ENCODE results near the gene ARSI. TPM values are rescaled to one million over a fixed set of nuclear protein-coding genes. Genes with fewer than 3 reads are reported as not detected.

Gene ARSI
- polyA plus RNA-seq, 2 of the 4 experiments (the other 2 are of a cell fraction) = 2.9 to 22.0 TPM

- ATAC-seq (no peak), FAIRE-seq (no peak), DNase-seq (ENCODE audit: low read depth in 1 of 2, low spot score in 1 of 2) (no peak)
- H3K4me1 ChIP-seq = no peaks in the 10 kb centered on the region; the same call in 2 of the 3 replicates
- ChIA-PET POLR2A (no interaction called here), CTCF (interaction anchor here (0.7 to 8.5 kb wide), 3 partner anchors 21 to 169 kb away, joined by 3 to 58 read pairs (median 3); no protein-coding TSS in a partner anchor)
- no peak overlapping the region for H3K4me2 ChIP-seq
- H3K9me3 ChIP-seq = no peaks in the 10 kb centered on the region
- no peak for TF ChIP-seq REST (IDR thresholded peaks at IDR 0.05)
- peak overlapping the region in 1 of 2 experiments; percentile 4; a peak in 1 of 6 replicates for H3K27ac ChIP-seq
- 88% methylated on average over 17 of the region's 17 CpGs for WGBS (ENCODE audit: missing lambda C conversion rate)
- H3K4me3 ChIP-seq = no peak overlapping the region
Observed at GRCh38 chr5:150329881-150330876, 27.5 kb upstream of the ARSI start.

- Histone ChIP-seq H3K27ac (no peak overlapping the region), H3K9me3 (no peaks in the 10 kb centered on the region), H3K4me2 (no peak overlapping the region), H3K4me1 (no peaks in the 10 kb centered on the region; the same call in 2 of the 3 replicates), H3K4me3 (no peak overlapping the region)
- ATAC-seq (no peak), DNase-seq (ENCODE audit: low read depth in 1 of 2, low spot score in 1 of 2) (no peak), FAIRE-seq (no peak)
- ChIA-PET POLR2A (no interaction called here), CTCF (interaction anchor here (1.2 to 1.8 kb wide), 2 partner anchors 10 to 40 kb away, joined by 3 to 6 read pairs; no protein-coding TSS in a partner anchor)
- 90% methylated on average over 2 of the region's 2 CpGs for WGBS (ENCODE audit: missing lambda C conversion rate)
- TF ChIP-seq RCOR1 (IDR thresholded peaks at IDR 0.05; ENCODE audit: low read depth, low read length) = no peak
- TF ChIP-seq CHD4 (IDR thresholded peaks at IDR 0.05; ENCODE audit: borderline replicate concordance) = no peak
- TF ChIP-seq HOXA7 (CRISPR knock-in tag; IDR thresholded peaks at IDR 0.05) = no peak
- no peak for TF ChIP-seq ESRRA (IDR thresholded peaks at IDR 0.05; ENCODE audit: borderline replicate concordance, low read length)
Observed at GRCh38 chr5:150329038-150329437, 26.3 kb upstream of the ARSI start.

- Histone ChIP-seq H3K4me3 (no peak overlapping the region), H3K9me3 (no peaks in the 10 kb centered on the region), H3K4me2 (no peak overlapping the region), H3K4me1 (no peaks in the 10 kb centered on the region; the same call in 2 of the 3 replicates), H3K27ac (no peak overlapping the region)
- TF ChIP-seq JUNB (IDR thresholded peaks at IDR 0.05) = no peak
- TF ChIP-seq ZC3H11A (IDR thresholded peaks at IDR 0.05) = no peak
- no peak for TF ChIP-seq TP53 (CRISPR knock-in tag; IDR thresholded peaks at IDR 0.05)
- TF ChIP-seq TFCP2L1 (CRISPR knock-in tag; IDR thresholded peaks at IDR 0.05) = no peak
- TF ChIP-seq RNF2 (IDR thresholded peaks at IDR 0.05; ENCODE audit: borderline replicate concordance, low read depth) = no peak
- no peak for TF ChIP-seq POLR2A (IDR thresholded peaks at IDR 0.05; ENCODE audit: low read length)
- no peak for ATAC-seq
- 94% methylated on average over 2 of the region's 2 CpGs for WGBS (ENCODE audit: missing lambda C conversion rate)
- no peak for DNase-seq (ENCODE audit: low read depth in 1 of 2, low spot score in 1 of 2)
- ChIA-PET POLR2A (no interaction called here), CTCF (interaction anchor here (0.7 to 1.8 kb wide), 6 partner anchors 9 to 56 kb away, joined by 3 to 6 read pairs (median 4); no protein-coding TSS in a partner anchor)
- no peak for FAIRE-seq
Observed at GRCh38 chr5:150328515-150328914, 25.8 kb upstream of the ARSI start.

GRCh38 chr5:150327139-150327538, 24.4 kb upstream of the ARSI start:
- POLR2A ChIA-PET = no interaction called here
- Histone ChIP-seq H3K4me3 (no peak overlapping the region), H3K9me3 (no peaks in the 10 kb centered on the region), H3K4me1 (peaks cover 5% of the 10 kb centered on the region), H3K27ac (peak overlapping the region in 1 of 2 experiments; percentile 43; a peak in 2 of 6 replicates), H3K4me2 (no peak overlapping the region)
- FAIRE-seq (no peak), ATAC-seq (no peak), DNase-seq (ENCODE audit: low read depth in 1 of 2, low spot score in 1 of 2) (no peak)
- CTCF ChIA-PET = interaction anchor here (1.0 to 2.1 kb wide), 7 partner anchors 8 to 54 kb away, joined by 3 to 10 read pairs (median 5); no protein-coding TSS in a partner anchor
- WGBS (ENCODE audit: missing lambda C conversion rate) = 67% methylated on average over 3 of the region's 3 CpGs
- TF ChIP-seq CTCF (IDR thresholded peaks at IDR 0.05) (no peak), RFX5 (IDR thresholded peaks at IDR 0.05) (no peak), JUN (IDR thresholded peaks at IDR 0.05) (no peak), TP53 (CRISPR knock-in tag; IDR thresholded peaks at IDR 0.05) (no peak), CBX8 (IDR thresholded peaks at IDR 0.05) (no peak), KDM5A (IDR thresholded peaks at IDR 0.05) (no peak), HOXB13 (CRISPR knock-in tag; IDR thresholded peaks at IDR 0.05; ENCODE audit: low read depth) (no peak), GATA3 (IDR thresholded peaks at IDR 0.05; ENCODE audit: borderline replicate concordance) (no peak), ZSCAN20 (CRISPR knock-in tag; IDR thresholded peaks at IDR 0.05) (no peak), ZC3H11A (IDR thresholded peaks at IDR 0.05) (no peak), RAD21 (conservative IDR thresholded peaks at IDR 0.05 in 1 of 2, IDR thresholded peaks at IDR 0.05 in 1 of 2) (no peak), CEBPB (IDR thresholded peaks at IDR 0.05) (no peak), E2F6 (IDR thresholded peaks at IDR 0.05; ENCODE audit: borderline replicate concordance, low read depth) (no peak), JUNB (IDR thresholded peaks at IDR 0.05) (no peak), EHMT2 (IDR thresholded peaks at IDR 0.05; ENCODE audit: low read depth) (no peak)
